Kidney tubule cell (primary cell): ENCODE results near the gene KDM2A.

Source experiments
- DNase-seq: peaks from one replicate; pipeline ENCODE4 v3.0.0-alpha.2; 2018; ENCODE audit warnings: low spot score

KDM2A gene

DNA sequence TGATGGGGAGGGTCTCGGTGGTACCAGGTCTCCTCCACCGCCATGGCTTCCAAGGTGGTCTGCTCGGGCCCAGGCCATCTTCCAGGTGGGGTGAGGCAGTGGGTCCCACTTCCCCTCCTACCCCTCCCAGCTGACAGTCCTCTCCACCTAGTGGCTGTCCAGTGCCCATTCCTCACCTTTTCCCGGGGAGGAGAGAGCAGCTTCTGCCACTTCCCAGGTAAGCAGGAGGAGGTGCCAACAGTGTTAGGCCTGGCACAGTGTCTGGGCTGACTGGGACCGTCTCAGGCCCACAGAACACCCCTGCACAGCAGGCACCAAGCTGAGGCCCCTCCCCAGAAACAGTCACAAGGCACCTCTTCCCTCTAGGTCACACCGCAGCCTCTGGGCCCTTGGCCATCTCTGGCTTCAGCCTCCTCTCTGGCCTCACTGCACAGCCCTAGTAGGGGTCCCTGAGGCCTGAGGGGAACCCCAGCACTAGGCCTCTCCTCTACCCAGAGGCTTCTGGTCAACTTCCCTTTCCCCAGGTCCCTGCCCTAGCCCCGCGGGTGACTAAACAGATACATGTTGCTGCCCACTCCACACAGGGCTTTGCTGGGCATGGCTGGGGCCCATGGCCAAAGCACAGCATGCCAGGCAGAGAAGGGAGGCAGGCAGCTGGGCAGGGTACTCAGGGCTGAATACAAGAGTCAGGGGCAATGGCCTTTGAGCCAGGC lies 167.7 kb downstream of the KDM2A start:
- DNase-seq, result no peak

DNA sequence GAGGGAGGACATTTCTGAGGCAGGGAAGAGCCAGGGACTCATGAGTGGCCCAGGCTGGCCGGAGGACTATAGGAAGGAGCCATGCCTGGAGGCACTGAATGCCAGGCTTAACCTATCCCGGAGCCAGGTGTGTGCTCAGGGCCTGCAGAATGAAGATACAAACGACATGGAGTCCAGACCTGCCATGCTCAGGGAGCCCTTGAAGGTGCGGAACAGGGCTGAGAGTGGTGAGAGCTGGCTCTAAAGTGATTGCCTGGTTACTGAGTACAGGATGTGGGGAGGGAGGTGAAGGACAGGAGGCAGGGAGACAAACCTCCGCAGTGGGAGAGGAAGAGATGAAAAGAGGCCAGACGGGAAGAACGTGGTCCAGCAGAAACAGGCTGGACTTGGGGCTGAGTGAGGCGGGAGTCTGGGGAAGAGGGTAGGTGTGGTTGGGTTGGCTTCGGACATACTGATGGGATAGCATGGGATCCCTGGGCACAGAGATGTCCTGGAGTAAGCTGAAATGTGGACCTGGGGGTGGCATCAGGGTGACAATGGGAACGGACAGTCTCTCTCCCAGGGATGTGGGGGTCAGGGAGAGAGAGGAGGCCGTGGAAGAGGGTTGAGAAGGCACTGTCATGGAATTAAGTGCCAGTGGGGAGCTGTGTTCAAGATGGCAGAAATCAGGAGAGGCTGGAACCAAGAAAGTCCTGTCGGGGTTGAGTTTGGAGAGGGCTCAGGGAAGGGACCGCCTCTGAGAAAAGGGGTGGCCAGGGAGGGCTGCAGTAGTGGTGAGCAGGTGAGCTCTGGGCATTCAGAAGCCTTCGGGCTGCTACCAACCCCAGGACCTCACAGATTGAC lies 168.5 kb downstream of the KDM2A start:
- DNase-seq, result no peak

DNA sequence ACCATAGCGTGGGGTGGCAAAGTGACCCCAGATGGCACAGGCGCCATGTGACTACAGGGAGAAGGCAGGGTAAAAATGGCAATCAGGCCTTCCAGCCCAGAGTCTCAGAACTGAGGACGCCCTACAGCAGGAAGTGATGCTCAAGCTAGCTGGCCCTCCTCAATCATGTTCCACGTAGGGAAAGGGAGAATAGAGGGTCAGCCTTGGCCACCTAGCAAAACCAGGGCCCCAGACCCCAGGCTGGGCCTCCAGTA lies 169.1 kb downstream of the KDM2A start:
- no peak for DNase-seq

DNA sequence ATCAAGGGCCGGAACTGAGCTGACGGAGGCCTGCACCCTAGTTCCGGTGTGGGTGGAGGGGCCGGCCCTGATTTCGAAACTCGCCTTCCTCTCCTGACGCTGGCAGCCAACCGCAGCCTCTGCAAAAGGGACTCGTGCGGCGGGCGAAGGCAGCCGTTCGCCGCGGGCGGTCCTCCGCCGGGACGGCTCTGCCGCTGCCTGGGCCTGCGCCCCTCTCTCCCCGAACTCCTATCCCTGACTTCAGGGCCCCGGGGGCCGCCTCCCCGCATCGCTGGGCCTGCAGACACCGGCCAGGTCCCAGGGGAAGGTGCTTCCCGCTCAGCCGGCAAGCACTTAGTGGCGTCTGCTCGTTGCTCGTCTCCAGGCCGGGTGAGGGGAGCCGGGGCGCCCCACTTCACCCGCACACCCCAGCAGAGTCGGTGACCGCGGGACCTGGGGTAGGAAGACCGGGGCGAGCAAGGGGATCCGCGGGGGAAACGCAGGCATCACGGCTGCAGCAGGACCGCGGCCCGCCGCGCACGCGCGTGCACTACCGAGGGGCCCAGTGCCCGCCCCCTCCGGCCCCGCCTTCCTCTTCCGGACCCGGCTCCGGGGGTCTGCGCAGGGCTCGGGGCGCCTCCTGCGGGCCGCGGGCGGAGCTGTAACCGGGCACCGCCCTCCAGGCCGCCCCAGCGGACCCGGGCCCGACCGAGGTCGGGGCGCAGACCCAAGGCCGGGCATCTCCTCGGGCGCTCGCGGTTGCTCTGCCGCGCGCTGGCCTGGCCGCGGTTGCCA lies 169.6 kb downstream of the KDM2A start:
- peak; percentile 82 for DNase-seq

DNA sequence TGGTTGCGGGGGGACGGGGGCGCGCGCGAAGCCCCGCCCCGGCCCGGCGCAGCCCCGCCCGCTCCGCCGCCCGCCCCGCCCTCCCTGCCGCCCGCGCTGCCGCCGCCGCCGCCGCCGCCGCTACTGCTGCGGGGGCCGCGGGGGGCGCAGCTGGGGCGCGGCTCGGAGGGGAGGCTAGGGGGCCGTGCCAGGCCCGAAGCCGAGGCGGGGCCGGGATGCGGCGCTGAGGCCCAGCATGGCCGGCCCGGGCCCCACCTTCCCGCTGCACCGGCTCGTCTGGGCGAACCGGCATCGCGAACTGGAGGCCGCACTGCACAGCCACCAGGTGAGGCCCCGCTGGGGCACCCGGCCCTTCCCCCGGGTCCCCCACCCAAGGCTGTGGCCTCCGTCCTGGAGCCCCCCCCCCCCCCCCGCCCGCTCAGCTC lies 170.2 kb downstream of the KDM2A start, which contains the start of gene ANKRD13D:
TSS of gene ANKRD13D (plus strand) at position 78 of the 425 bp plus-strand sequence. CDS start at position 236, 158 bp downstream.
- no peak for DNase-seq

DNA sequence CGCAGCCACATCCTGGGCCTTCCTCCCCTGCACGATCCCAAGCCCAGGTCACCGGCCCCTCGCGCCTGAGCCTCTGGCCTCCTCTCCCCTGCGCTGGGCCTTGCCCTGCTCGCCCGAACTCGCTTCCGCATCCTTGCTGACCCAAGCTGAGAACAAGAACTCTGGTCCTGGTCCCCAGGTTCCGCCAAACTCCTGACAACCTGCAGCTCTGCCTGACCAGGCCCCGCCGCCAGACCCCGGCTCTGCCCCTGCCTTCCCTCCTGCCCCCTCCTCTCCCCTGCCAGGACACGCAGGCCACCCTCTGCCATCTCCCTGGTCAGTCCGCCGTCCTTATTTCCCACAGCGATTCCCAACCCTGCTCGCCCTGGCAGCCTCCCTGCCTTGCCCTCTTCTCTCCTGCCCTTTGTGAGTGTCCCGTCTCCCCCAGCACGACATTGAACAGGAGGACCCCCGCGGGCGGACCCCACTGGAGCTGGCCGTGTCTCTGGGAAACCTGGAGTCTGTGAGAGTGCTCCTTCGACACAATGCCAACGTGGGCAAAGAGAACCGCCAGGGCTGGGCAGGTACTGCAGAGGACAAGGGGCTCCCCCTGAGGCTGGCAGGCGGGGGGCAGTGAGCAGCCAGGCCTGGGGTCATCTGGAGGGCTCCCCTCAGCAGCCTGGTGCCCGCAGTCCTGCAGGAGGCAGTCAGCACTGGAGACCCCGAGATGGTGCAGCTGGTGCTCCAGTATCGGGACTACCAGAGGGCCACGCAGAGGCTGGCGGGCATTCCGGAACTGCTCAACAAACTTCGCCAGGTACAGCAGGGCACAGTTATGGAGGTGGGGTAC lies 170.8 kb downstream of the KDM2A start:
- DNase-seq, result peak; percentile 38

DNA sequence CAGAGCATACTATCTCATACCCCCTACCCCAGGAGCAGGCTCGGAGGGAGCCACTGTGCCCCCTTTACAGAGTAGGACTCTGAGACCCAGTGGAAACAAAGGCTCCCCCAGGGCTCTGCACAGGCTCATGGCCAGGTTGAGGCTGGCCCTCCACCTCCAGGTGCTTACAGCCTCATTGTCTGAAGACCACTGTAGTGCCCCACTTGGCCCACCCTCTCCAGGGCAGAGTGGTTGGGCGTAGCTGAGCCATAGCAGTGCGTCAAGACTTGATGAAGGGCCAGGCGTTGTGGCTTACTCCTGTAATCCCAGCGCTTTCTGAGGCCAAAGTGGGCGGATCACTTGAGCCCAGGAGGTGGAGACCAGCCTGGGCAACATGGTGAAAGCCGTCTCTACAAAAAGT lies 171.7 kb downstream of the KDM2A start:
- no peak for DNase-seq

DNA sequence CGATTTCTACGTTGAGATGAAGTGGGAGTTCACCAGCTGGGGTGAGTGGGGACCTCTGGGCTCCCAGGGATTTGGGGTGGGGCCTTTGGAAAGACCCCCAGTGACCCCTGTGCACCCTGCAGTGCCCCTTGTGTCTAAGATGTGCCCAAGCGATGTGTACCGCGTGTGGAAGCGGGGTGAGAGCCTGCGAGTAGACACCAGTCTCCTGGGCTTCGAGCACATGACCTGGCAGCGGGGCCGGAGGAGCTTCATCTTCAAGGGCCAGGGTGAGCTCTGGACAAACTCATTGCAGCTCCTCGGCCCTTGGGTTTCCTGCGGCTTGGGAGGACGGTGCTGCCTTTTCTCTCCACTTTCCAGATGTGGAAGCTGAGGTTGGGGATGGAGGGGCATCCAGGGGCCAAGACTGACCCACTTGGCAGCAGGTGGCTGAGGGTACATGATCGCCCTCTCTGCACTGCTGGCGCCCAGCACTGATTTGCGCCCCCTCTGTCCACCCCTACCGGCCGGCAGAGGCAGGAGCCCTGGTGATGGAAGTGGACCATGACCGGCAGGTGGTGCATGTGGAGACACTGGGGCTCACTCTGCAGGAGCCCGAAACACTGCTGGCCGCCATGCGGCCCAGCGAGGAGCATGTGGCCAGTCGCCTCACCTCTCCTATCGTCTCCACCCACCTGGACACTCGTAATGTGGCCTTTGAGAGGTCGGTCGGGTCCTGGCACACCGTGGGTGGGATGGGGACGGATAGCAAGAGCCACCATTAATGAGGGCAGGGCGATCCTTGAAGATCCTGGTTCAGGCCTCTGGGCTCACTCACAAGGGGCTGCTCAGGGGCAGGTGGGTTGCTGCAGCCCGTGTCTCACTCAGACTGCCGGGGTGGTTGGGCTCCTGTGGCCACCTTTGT lies 172.7 kb downstream of the KDM2A start:
- DNase-seq, result no peak

DNA sequence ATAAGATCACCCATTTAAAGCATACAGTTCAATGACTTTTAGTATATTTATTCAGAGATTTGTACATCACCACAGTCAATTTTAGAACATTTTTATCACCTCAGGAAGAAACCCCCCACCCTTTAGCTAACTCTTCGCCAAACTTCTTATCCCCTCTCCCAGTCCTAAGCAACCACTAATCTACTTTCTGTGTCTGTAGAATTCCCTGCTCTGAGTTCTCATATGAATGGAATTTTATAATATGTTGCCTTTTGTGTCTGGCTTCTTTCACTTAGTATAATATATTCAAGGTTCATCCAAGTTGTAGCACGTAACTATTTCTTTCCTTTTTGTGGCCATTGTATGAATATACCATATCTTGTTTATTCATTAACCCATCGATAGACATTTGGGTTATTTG lies 173.6 kb downstream of the KDM2A start:
- DNase-seq, result no peak

DNA sequence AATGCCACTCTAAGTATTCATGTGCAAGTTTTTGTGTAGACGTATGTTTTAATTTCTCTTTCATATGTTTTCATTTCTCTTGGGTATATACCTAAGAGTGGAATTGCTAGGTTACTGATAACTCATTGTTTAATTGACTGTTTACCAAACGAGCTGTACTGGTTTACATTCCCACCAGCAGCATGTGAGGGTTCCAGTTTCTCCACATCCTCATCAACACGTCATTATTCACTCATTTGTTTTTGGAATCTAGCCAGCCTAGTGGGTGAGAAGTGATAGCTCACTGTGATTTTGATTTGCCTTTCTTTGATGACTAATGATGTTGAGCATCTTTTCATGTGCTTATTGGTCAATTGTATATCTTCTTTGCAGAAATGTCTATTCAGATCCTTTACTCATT lies 174.0 kb downstream of the KDM2A start:
- peak; percentile 80 for DNase-seq

DNA sequence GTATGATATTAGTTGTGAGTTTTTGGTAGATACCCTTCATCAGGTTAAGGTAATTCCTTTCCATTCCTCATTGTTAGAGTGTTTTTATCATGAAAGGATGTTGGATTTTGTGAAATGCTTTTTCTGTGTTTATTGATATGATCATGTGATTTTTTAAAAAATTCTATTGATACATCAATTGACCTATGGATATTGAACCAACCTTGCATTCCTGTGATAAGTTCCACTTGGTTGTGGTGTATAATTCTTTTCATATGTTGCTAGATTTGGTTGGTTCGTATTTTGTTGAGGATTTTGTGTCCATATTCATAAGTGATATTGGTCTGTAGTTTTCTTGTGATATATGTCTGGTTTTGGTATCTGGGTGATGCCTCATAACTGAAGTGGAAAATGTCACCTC lies 176.8 kb downstream of the KDM2A start:
- no peak for DNase-seq

DNA sequence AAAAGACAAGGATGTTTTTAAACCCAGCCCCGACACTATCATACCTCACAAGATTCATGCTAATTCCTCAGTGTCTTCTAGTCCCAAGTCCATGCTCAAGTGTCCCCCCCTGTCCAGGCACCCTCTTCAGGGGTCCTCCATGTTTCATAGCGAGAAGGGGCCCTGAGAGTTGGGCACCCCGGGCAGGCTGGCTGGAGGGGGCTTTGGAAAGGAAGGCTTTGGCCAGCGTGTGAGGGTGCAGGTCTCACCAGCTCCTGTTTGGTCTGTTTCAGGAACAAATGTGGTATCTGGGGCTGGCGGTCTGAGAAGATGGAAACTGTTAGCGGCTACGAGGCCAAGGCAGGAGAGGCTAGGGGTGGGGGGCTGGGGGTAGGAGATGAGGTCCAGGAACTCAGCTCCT lies 179.7 kb downstream of the KDM2A start:
- DNase-seq, result no peak

DNA sequence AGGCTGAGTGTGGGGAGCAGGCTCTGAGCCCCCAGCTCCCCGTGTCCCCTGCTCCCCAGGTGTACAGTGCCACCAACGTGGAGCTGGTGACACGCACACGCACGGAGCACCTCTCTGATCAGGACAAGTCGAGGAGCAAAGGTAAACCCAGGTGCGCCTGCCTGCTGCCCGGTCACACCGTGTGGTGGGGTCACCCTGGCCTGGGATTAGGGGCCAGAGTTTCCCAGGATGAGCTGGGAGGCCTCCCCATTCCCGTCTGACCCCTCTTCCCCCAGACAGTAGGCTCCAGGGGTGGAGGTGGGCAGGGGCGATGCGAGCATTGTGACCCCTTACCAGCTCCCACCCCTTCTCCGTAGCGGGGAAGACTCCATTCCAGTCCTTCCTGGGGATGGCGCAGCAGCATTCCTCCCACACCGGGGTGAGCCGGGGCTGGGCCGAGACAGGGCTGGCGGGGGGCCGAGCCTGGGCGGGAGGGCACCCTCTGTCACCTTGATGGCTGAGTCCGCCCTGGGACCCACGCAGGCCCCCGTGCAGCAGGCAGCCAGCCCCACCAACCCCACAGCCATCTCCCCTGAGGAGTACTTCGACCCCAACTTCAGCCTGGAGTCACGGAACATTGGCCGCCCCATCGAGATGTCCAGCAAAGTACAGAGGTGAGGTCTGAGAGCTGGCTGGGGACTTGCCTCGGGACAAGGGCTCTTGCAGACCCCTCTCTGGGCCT lies 180.6 kb downstream of the KDM2A start:
- DNase-seq, result no peak

DNA sequence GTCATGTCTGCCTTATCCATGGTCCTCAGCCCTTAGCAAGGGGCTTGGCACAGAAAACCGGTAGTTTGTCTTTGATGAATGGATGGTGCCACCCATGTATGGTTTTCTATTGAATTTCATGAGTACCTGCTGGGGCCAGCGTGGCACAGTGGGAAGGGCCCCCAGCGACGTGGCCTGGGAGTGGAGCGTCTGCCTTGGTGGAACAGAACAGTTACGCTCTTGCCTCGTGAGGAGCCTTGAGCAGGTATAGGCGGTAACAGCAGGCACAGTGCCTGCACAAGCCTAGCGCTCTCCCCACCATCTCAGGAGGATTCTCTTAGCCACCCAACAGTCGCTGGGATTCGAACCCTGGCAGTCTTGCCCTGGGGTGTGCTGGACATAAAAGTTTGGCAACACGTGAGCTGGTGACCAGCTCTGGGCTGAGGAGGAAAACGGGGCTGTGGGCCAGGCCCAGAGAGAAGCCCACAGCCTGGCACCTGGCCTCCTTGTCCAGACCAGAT lies 181.2 kb downstream of the KDM2A start:
- DNase-seq, result no peak

DNA sequence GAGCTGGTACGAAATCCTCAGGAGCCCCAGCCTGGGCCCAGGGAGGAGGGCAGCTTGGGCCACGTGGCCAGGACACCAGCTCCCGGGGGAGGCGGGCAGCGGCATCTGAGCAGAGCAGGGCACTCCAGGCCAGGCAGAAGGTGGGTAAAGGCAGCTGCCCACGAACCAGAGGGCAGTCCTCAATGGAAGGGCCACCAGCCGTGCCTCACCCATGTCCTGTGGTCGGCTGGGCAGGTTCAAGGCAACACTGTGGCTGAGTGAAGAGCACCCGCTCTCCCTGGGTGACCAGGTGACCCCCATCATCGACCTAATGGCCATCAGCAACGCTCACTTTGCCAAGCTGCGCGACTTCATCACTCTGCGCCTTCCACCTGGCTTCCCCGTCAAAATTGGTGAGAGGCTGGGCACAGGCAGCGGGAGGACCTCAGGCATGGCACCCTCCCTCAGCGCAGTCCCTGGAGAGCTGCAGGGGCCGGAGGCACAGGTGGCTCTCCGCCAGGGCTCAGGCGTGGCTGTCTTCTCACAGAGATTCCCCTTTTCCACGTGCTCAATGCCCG lies 181.8 kb downstream of the KDM2A start:
- DNase-seq, result no peak

DNA sequence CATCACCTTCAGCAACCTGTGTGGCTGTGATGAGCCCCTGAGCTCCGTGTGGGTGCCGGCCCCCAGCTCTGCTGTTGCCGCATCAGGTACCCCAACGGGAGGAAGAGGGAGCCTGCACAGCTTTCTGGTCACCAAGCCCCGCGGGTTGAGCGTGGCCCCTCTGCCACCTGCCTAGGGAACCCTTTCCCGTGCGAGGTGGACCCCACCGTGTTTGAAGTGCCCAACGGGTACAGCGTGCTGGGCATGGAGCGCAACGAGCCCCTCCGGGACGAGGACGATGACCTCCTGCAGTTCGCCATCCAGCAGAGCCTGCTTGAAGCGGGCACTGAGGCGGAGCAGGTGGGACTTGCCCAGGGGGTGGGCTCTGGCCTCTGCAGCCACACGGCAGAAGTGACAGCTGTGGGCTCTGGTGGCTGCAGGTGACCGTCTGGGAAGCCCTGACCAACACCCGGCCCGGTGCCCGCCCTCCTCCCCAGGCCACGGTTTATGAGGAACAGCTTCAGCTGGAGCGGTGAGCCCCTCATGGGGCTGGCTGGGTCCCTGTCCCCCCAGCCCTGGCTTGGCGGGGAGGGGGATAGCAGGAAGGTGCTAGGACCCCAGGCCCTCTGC lies 182.4 kb downstream of the KDM2A start:
- DNase-seq, result no peak

DNA sequence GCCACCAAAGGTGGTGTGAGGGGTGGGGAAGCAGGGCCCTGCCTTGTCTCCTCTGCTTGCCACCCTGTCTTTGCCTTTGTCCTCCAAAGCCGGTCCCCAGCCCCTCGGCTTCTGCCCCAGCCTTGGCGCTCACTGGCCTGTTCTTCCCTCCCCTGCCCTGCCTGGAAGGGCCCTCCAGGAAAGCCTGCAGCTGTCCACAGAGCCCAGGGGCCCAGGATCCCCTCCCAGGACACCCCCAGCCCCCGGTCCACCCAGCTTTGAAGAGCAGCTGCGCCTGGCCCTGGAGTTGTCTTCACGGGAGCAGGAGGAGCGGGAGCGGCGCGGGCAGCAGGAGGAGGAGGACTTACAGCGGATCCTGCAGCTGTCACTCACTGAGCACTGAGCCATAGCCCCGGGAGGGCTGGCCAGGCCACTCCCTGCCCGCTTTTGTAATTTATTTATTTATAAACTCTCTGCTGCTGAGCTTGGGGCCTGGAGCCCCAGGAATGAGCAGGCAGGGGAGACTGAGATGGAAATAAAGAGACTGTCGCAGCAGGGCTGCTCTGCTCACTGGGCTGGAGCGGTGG lies 183.0 kb downstream of the KDM2A start:
- DNase-seq, result peak; percentile 89

DNA sequence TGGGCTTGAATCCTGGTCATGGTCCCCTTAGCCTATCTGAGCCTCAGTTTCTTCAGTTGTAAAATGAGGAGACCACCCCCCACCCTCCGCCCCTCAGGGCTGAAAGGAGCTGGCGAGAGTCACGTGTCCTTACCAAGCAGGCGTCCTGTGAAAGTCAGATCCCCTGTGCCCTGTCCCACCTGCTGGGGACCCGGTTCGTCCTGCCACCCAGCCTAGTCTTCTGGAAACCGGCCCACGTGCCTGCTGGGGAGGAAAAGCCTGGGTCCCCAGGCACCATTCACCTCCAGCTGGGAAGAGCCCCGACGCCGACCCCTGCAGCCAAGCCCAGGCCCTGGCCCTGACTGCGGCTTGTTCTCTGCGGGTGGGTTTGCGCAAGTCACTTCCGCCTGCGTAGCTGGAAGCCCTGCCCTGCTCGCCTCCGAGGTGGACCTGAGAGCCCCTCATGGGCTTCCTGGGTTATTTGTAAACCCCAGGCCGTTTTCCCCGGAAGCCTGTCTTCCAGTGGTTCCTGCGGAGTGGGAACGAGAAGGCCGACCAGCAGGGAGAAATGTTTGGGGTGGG lies 183.6 kb downstream of the KDM2A start:
- peak; percentile 58 for DNase-seq
